Measurements from ENCODE around the gene CAPN5. TPM values are rescaled to one million over a fixed set of nuclear protein-coding genes. Genes with fewer than 3 reads are reported as not detected.
A peak's percentile ranks its signal among the peaks of the same experiment; 100 is the strongest.

Gene CAPN5
- total RNA-seq, 2 donors from 2014 or later, result 2.6 to 4.0 TPM

DNA sequence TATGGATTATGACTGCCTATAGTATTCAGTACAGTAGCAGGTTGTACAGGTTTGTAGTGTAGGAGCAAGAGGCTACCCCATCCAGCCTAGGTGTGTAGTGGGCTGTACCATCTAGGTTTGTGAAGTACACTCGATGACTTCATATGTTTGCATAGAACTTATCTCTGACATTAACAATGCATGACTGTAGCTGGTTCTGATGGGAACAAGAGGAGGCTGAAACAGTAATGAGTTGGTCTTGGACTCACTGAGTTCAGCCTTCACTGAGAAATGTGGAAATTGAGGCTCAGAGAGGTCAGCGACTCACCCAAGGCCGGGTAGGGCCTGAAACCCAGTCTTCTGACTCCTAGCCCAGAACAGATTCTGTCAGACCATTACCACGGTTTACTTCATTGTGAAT lies 74.3 kb downstream of the CAPN5 start:
- Histone ChIP-seq H3K36me3 (no peaks in the 10 kb centered on the region), H3K4me3 (no peak overlapping the region), H3K4me1 (peaks cover 0 to 18% of the 10 kb centered on the region in 2 donors), H3K27me3 (no peaks in the 10 kb centered on the region), H3K27ac (peak overlapping the region in 1 of 2 donors; percentile 35), H3K9me3 (no peaks in the 10 kb centered on the region)
- no peak for DNase-seq (ENCODE audit: low spot score)
- TF ChIP-seq, protein P1, sequence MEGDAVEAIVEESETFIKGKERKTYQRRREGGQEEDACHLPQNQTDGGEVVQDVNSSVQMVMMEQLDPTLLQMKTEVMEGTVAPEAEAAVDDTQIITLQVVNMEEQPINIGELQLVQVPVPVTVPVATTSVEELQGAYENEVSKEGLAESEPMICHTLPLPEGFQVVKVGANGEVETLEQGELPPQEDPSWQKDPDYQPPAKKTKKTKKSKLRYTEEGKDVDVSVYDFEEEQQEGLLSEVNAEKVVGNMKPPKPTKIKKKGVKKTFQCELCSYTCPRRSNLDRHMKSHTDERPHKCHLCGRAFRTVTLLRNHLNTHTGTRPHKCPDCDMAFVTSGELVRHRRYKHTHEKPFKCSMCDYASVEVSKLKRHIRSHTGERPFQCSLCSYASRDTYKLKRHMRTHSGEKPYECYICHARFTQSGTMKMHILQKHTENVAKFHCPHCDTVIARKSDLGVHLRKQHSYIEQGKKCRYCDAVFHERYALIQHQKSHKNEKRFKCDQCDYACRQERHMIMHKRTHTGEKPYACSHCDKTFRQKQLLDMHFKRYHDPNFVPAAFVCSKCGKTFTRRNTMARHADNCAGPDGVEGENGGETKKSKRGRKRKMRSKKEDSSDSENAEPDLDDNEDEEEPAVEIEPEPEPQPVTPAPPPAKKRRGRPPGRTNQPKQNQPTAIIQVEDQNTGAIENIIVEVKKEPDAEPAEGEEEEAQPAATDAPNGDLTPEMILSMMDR (IDR thresholded peaks at IDR 0.05), result no peak

- TF ChIP-seq, protein P1 (IDR thresholded peaks at IDR 0.05), result no peak
- H3K9me3 ChIP-seq, result no peaks in the 10 kb centered on the region
- no peak overlapping the region for H3K27ac ChIP-seq
- H3K27me3 ChIP-seq, result no peaks in the 10 kb centered on the region
- DNase-seq (ENCODE audit: low spot score), result no peak
- no peaks in the 10 kb centered on the region for H3K36me3 ChIP-seq
- H3K4me1 ChIP-seq, result peaks cover 0 to 18% of the 10 kb centered on the region in 2 donors
- H3K4me3 ChIP-seq, result no peak overlapping the region
Observed at GRCh38 chr11:77141475-77141874, 74.7 kb downstream of the CAPN5 start.

GRCh38 chr11:77142091-77142975 lies 75.6 kb downstream of the CAPN5 start:
- Histone ChIP-seq H3K36me3 (no peaks in the 10 kb centered on the region), H3K9me3 (no peaks in the 10 kb centered on the region), H3K4me1 (peaks cover 0 to 18% of the 10 kb centered on the region in 2 donors), H3K27ac (no peak overlapping the region), H3K4me3 (no peak overlapping the region), H3K27me3 (no peaks in the 10 kb centered on the region)
- TF ChIP-seq, protein P1 (IDR thresholded peaks at IDR 0.05), result no peak
- DNase-seq (ENCODE audit: low spot score), result no peak

- no peak overlapping the region for H3K27ac ChIP-seq
- H3K4me1 ChIP-seq, result peaks cover 0 to 15% of the 10 kb centered on the region in 2 donors
- no peaks in the 10 kb centered on the region for H3K27me3 ChIP-seq
- TF ChIP-seq, protein P1 (IDR thresholded peaks at IDR 0.05), result no peak
- no peak for DNase-seq (ENCODE audit: low spot score)
- no peak overlapping the region for H3K4me3 ChIP-seq
- no peaks in the 10 kb centered on the region for H3K36me3 ChIP-seq
- H3K9me3 ChIP-seq, result no peaks in the 10 kb centered on the region
Observed at GRCh38 chr11:77143405-77144020, 76.7 kb downstream of the CAPN5 start.

DNA sequence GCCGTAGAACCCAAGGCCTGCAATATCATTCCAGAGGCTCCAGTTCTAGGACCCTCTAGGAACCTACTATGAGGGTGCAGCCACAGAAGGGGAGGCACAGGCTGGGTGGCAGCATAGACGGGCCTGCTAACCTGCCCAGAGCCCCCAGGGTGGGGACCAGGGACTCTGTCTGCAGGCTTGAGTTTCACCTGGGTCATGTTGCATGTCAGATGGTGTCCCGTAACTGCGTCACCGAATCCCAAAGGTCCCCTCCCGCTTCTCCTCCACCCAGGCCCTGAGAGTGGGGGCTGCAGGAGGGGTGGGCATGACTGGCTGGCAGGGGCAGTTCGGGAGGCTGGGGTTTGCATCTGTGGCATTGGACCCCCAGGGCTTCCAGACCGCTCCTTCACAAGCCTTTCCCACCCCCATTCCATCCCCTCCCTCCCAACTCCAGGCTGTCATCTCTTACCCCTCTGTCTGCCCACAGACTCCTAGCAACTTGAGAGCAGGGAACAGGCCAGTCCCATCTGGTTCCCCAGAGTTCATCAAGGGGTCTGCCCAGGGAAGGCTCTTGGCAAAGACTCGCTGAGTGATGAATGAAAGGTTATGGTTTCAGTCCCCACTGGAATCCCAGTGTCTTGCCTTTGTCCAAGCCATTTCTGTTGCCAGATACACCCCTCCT lies 77.6 kb downstream of the CAPN5 start:
- Histone ChIP-seq H3K4me3 (no peak overlapping the region), H3K27me3 (no peaks in the 10 kb centered on the region), H3K9me3 (no peaks in the 10 kb centered on the region), H3K4me1 (peaks cover 0 to 13% of the 10 kb centered on the region in 2 donors), H3K27ac (no peak overlapping the region), H3K36me3 (no peaks in the 10 kb centered on the region)
- no peak for DNase-seq (ENCODE audit: low spot score)
- TF ChIP-seq, protein P1 (IDR thresholded peaks at IDR 0.05), result no peak

Data from right atrium auricular region (tissue), 2 donors.